HG03103 (cell line): ENCODE results near the gene PKD1L1.

Experiments used
- ATAC-seq: cut with Tn5 transposase; IDR thresholded peaks from one replicate; pipeline ENCODE4 v1.9.1; 2021; ENCODE audit warnings: low read depth; ENCODE audit not compliant: unreplicated experiment

The PKD1L1 gene

GRCh38 chr7:47906883-47907282 lies 41.4 kb downstream of the PKD1L1 start:
- no peak for ATAC-seq

- no peak for ATAC-seq
These were observed 43.0 kb downstream of the PKD1L1 start for GRCh38 chr7:47905076-47905920.

- ATAC-seq = no peak
These were observed 46.3 kb downstream of the PKD1L1 start for GRCh38 chr7:47902013-47902412.

GRCh38 chr7:47901542-47901941 lies 46.7 kb downstream of the PKD1L1 start:
- ATAC-seq = no peak

GRCh38 chr7:47897831-47898230 lies 50.4 kb downstream of the PKD1L1 start:
- no peak for ATAC-seq

- ATAC-seq = no peak
These were observed 51.4 kb downstream of the PKD1L1 start for GRCh38 chr7:47896809-47897423.

- no peak for ATAC-seq
These were observed 53.2 kb downstream of the PKD1L1 start for GRCh38 chr7:47895026-47895425.

GRCh38 chr7:47893721-47894365 lies 54.4 kb downstream of the PKD1L1 start:
- ATAC-seq = no peak

GRCh38 chr7:47893238-47893637 lies 55.0 kb downstream of the PKD1L1 start:
- no peak for ATAC-seq

GRCh38 chr7:47890606-47891005 lies 57.7 kb downstream of the PKD1L1 start:
- ATAC-seq = no peak

- ATAC-seq = no peak
These were observed 58.1 kb downstream of the PKD1L1 start for GRCh38 chr7:47890125-47890524.

GRCh38 chr7:47889723-47890122 lies 58.5 kb downstream of the PKD1L1 start:
- ATAC-seq = no peak

- ATAC-seq = no peak
These were observed 59.6 kb downstream of the PKD1L1 start for GRCh38 chr7:47888371-47889265.

- no peak for ATAC-seq
These were observed 61.1 kb downstream of the PKD1L1 start for GRCh38 chr7:47887016-47887640.

GRCh38 chr7:47885987-47886811 lies 62.1 kb downstream of the PKD1L1 start:
- ATAC-seq = no peak

- no peak for ATAC-seq
These were observed 62.8 kb downstream of the PKD1L1 start for GRCh38 chr7:47885309-47885986.

- no peak for ATAC-seq
These were observed 63.6 kb downstream of the PKD1L1 start for GRCh38 chr7:47884675-47885074.

GRCh38 chr7:47882635-47883034 lies 65.6 kb downstream of the PKD1L1 start:
- no peak for ATAC-seq

- no peak for ATAC-seq
These were observed 67.0 kb downstream of the PKD1L1 start for GRCh38 chr7:47881256-47881655.
